ENCODE measurements around the gene TYSND1. TPM values are rescaled to one million over a fixed set of nuclear protein-coding genes. Genes with fewer than 3 reads are reported as not detected.

Gene TYSND1
- total RNA-seq, 1 donor from 2014 or later: 9.7 TPM

Other genes with a start within 250 kb of the TYSND1 start
- 5.8 and 7.3 TPM in 2 replicates for gene MACROH2A2, start 93.9 kb downstream of the TYSND1 start, total RNA-seq
- gene AIFM2, start 13.9 kb downstream of the TYSND1 start, total RNA-seq: 2.3 and 2.5 TPM in 2 replicates
- 68.7 and 83.9 TPM in 2 replicates for gene SAR1A, start 23.8 kb upstream of the TYSND1 start, total RNA-seq
- gene PPA1, start 86.7 kb upstream of the TYSND1 start, total RNA-seq: 93.2 and 93.6 TPM in 2 replicates
- not detected in 2 replicates for gene NPFFR1, start 137.3 kb upstream of the TYSND1 start, total RNA-seq
- gene LRRC20, start 235.9 kb upstream of the TYSND1 start, total RNA-seq: 18.3 and 29.2 TPM in 2 replicates

All from glomerular endothelial cell (primary cell).